HG03103 (cell line): ENCODE data around the gene ARVCF.

Experiments used
- ATAC-seq: cut with Tn5 transposase; IDR thresholded peaks from one replicate; pipeline ENCODE4 v1.9.1; 2021; ENCODE audit warnings: low read depth; ENCODE audit not compliant: unreplicated experiment

Gene ARVCF

DNA sequence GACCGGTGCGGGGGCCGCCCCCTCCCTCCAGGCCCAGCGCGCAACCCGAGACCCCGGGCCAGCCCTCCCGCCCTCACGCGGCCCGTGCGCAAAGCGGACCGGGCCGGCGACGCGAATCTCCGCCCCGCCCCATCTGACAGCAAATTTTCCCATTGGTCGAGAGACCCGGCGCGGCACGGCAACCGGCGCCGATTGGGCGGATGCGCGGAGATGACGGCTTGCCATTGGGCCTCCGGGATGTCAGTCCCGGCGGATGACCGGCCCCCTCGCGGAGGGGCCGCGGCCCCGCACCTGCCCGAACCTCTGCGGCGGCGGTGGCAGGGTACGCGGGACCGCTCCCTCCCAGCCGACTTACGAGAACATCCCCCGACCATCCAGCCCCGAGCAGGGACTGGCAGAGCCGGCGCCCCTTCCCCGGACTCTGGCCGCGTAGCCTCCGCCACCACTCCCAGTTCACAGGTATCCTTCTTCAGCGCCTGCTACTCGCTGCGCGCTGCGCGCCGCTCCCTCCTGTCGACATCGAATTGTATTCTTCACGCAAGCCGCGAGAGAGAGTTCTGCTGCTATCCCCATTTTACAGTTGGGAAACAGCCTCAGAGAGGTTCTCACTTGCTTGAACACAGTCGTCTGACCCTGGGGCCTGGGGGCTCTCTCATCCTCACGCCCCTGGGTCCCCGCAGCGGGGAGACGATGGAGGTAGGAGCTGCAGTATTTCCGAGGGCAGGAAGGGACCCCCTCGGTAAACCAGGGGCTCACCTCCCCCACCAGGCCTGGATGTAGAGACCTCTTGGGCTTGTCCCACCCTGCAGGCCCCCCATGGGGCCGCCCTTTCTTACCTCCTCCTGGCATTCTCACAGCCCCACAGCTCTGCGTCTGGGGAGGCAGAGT lies at the start of gene ARVCF:
Gene ARVCF (minus strand): TSS at position 90 of the 888 bp plus-strand sequence. CDS start 26,029 bp downstream, outside the sequence.
- ATAC-seq = peak; percentile 49

DNA sequence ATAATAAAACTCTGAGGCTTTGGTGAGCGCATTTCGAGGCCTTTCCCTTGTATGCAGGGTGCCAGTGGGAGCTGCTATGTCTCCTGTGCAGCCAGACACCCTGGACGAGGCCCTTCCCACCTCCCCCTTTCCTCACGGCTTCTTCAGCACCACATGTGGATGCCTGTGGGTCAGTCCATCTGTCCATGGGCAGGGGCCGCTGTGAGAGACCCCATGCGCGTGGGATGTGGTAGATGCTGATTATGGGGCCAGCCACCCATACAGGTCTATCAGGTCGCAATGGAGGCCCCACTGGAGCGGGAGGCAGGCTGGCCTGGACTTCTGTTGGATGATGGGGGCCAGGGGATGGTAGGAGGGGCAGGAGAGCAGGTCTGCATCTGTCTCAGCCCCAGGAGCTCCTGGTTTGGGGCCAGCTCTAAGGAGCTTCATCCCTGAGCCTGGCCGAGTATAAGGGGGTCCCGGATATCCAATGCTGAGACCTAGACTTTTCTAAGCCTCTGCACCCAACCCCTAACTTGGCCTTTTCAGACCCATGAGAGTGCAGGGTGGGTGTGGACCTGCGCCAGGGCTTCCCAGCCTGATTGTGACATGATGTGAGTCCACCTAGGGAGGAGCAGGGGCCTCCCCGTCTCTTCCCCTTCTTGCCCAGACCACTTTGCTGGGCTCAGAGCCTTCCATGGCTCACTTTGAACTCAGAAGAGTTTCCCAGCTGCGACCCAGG lies 49.4 kb upstream of the ARVCF start:
- no peak for ATAC-seq

DNA sequence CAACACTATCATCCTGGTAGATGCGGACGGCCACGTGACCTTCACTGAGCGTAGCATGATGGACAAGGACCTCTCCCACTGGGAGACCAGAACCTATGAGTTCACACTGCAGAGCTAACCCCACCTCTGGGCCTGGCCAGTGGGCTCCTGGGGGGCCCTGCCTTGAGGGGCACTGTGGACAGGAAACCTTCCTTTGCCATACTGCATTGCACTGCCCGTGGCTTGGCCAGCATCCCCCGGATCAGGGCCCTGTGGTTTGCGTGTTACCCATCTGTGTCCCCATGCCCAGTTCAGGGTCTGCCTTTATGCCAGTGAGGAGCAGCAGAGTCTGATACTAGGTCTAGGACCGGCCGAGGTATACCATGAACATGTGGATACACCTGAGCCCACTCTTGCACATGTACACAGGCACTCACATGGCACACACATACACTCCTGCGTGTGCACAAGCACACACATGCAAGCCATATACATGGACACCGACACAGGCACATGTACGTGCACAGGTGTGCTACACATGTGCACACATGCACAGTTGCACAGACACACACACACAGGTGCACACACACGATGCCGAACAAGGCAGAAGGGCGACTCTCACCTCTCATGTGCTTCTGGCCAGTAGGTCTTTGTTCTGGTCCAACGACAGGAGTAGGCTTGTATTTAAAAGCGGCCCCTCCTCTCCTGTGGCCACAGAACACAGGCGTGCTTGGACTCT lies 48.1 kb upstream of the ARVCF start:
- no peak for ATAC-seq

- ATAC-seq = no peak
Measured at GRCh38 chr22:20064140-20064480, 47.5 kb upstream of the ARVCF start.

DNA sequence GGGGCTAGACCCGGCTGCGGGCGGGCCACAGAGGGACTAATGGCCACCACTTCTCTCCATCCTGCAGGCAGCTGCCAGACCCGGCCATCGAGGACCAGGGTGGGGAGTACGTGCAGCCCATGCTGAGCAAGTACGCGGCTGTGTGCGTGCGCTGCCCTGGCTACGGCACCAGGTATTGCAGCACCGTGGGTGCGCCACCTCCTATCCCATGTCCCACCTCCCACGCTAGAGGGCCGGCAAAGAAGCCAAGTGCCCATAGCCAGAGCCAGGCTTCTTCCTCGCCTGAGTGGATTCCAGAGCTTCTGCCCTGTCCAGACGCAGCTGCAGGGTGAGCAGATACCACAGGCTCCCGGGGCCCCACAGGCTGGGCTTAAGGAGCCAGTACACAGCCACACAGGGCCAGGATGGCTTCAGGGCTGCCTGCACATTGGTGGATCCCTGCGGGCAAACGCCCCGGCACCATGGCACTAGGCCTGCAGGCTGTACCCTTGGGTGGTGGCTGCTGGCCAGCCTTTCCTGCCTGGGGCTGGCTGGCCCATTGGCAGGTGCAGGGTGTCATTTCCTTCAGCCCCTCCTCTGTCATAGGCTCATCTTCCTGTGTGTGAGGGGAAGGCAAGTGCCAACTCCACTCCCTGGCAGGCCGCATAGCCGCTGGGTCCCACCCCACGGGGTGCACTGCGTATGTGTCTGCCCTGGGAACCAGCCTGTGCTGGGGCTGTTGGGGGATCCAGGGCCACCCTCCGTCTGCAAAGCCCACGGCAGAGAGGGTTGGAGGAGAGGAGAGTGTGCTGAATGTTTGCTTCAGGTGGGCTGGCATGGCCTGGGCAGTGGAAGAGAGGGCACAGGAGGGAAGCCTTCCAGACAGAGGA lies 46.9 kb upstream of the ARVCF start:
- ATAC-seq = no peak

- no peak for ATAC-seq
Measured at GRCh38 chr22:20062766-20063083, 46.1 kb upstream of the ARVCF start.

GRCh38 chr22:20062043-20062765 lies 45.6 kb upstream of the ARVCF start:
- no peak for ATAC-seq

- ATAC-seq = no peak
Measured at GRCh38 chr22:20061481-20061861, 44.8 kb upstream of the ARVCF start.

GRCh38 chr22:20060700-20061480 lies 44.3 kb upstream of the ARVCF start:
- ATAC-seq = no peak

- no peak for ATAC-seq
Measured at GRCh38 chr22:20058989-20059770, 42.6 kb upstream of the ARVCF start.

GRCh38 chr22:20057596-20058268 lies 41.1 kb upstream of the ARVCF start:
- no peak for ATAC-seq

- ATAC-seq = no peak
Measured at GRCh38 chr22:20056696-20057386, 40.2 kb upstream of the ARVCF start.

DNA sequence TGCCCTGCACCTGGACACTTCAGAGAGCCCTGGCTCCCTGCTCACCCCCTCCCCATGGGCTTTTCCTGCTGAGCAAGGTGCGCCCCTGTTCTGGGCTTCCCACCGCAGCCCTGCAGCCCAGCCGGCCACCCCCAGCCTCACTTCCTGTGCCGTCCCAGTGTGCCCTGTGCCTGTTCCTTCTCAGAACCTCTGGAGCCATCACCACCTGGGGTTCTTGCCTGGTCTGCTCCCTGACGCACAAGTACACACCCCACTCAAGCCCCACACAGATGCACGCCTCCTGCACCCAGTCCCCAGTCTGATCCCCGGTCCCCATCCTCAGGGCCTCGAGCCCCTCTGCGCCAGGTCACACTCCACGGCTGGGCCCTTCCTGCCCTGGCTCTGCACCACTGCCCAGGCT lies 39.5 kb upstream of the ARVCF start:
- ATAC-seq = no peak

- no peak for ATAC-seq
Measured at GRCh38 chr22:20055654-20056053, 39.0 kb upstream of the ARVCF start.

DNA sequence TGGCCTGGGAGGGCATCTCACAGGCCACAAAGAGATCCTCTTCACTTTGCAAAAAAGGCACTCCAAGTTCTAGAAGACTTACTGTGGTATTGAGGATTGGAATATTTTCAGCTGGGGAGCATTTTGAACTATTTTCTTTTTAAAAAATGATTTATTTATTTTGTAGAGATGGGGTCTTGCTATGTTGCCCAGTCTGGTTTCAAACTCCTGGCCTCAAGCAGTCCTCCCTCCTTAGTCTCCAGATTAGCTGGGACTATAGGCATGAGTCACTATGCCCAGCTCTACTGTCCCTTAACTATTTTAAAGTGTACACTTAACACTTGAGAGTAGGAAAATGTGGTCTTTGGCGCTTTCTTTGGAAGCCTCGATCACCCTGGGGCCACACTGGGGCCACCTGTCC lies 38.5 kb upstream of the ARVCF start:
- ATAC-seq = no peak

DNA sequence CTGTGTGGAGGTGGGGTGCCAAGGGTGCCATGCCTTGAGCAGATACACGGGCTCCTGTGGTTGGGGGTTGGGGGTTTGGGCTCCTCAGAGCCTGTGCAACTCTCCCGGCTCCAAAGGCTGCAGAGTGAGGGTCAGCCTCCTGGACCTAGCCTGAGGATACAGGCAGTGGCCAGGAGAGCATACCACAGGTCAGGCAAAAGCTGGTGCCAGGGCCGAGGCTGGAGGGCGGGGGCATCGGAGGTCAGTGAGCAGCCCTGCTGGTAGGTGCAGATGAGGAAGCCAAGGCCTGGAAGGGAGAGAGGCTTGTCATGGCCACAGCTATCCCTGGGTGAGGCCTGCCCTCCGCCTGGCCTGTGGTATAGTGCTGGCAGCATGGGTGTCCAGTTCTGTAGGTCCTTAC lies 37.9 kb upstream of the ARVCF start:
- no peak for ATAC-seq

- no peak for ATAC-seq
Measured at GRCh38 chr22:20054034-20054427, 37.4 kb upstream of the ARVCF start.
